ENCODE data around the gene GRK3.

GRCh38 chr22:25746012-25746373 is 181.5 kb downstream of the GRK3 start:
- TF ChIP-seq GATA2 (IDR thresholded peaks at IDR 0.05; ENCODE audit: low read depth, low read length) (peak; percentile 85), GATA3 (IDR thresholded peaks at IDR 0.05; ENCODE audit: low read depth, low read length) (peak; percentile 69; the same call in 1 of the 2 replicates)

Measured in SH-SY5Y (cell line).